ENCODE measurements around the gene RAVER1. TPM values are rescaled to one million over a fixed set of nuclear protein-coding genes. Genes with fewer than 3 reads are reported as not detected.

The RAVER1 gene
- total and polyA plus RNA-seq, 8 donors, result 3.3 to 74.7 (median 12.8) TPM

DNA sequence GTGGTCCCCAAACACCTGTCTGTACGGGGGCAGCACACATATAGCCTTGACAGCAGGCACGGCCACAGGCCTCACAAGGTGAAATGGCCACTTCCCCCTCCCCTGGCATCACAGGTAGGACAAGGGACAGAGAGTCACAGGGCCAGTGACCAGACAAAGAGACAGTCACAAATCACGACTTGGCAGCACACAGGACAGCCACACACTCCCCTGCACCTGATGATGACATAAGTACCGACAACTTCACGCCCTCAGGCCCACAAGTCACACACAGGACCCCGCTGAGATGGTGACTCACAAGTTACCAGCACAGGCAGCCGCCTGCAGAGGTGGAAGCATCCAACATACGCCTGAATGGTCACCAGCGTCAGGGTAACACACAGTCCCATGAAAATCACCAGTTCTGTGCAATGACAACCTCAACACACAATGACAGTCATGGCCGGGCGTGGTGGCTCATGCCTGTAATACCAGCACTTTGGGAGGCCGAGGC lies 30.5 kb upstream of the RAVER1 start:
- Histone ChIP-seq H3K4me1 (no peaks in the 10 kb centered on the region), H3K4me3 (no peak overlapping the region), H3K9me3 (no peaks in the 10 kb centered on the region), H3K27me3 (no peaks in the 10 kb centered on the region), H3K27ac (no peak overlapping the region), H3K36me3 (peaks cover 71 to 100% (median 100%) of the 10 kb centered on the region in 4 donors)
- WGBS, 5 donors, result 91 to 100% (median 95%) methylated on average over 2 to 12 of the region's 12 CpGs
- no peak for TF ChIP-seq POLR2AphosphoS5 (IDR thresholded peaks at IDR 0.05)
- no peak for TF ChIP-seq EP300 (IDR thresholded peaks at IDR 0.05)
- no peak for TF ChIP-seq POLR2A (IDR thresholded peaks at IDR 0.05)
- TF ChIP-seq, protein P1, sequence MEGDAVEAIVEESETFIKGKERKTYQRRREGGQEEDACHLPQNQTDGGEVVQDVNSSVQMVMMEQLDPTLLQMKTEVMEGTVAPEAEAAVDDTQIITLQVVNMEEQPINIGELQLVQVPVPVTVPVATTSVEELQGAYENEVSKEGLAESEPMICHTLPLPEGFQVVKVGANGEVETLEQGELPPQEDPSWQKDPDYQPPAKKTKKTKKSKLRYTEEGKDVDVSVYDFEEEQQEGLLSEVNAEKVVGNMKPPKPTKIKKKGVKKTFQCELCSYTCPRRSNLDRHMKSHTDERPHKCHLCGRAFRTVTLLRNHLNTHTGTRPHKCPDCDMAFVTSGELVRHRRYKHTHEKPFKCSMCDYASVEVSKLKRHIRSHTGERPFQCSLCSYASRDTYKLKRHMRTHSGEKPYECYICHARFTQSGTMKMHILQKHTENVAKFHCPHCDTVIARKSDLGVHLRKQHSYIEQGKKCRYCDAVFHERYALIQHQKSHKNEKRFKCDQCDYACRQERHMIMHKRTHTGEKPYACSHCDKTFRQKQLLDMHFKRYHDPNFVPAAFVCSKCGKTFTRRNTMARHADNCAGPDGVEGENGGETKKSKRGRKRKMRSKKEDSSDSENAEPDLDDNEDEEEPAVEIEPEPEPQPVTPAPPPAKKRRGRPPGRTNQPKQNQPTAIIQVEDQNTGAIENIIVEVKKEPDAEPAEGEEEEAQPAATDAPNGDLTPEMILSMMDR (IDR thresholded peaks at IDR 0.05), result no peak
- intact Hi-C loops (cut with DNase I; ENCODE audit: low total_unique reads), result no loop called here
- no peak for DNase-seq

DNA sequence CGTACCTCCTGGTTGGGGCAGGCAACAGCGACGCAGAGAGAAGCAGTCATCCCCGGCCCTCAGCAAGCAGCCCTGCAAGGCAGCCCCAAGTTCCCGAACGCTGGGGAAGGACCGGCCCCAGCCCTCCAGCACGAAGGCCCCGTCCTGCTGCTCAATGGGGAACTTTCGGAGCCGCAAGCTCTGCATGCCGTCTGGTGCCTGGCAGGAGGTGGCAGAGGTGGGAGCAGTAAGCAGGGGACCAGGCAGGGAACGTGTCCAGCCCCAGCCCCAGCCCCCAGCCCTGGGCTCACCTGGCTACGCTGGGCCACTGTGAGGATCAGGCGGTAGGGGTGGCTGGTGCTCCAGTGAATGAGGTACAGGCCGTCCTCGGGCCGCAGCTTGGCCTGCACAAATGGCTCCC lies 28.9 kb upstream of the RAVER1 start:
- Histone ChIP-seq H3K9me3 (no peaks in the 10 kb centered on the region), H3K27me3 (no peaks in the 10 kb centered on the region), H3K4me3 (no peak overlapping the region), H3K36me3 (peaks cover 63 to 100% (median 100%) of the 10 kb centered on the region in 4 donors), H3K4me1 (no peaks in the 10 kb centered on the region), H3K27ac (no peak overlapping the region)
- intact Hi-C loops (cut with DNase I; ENCODE audit: low total_unique reads), result no loop called here
- DNase-seq, result no peak
- 88 to 95% (median 92%) methylated on average over 7 to 18 of the region's 18 CpGs for WGBS, 5 donors
- no peak for TF ChIP-seq POLR2AphosphoS5 (IDR thresholded peaks at IDR 0.05)
- TF ChIP-seq POLR2A (IDR thresholded peaks at IDR 0.05), result no peak
- TF ChIP-seq, protein P1 (IDR thresholded peaks at IDR 0.05), result no peak
- no peak for TF ChIP-seq EP300 (IDR thresholded peaks at IDR 0.05)

DNA sequence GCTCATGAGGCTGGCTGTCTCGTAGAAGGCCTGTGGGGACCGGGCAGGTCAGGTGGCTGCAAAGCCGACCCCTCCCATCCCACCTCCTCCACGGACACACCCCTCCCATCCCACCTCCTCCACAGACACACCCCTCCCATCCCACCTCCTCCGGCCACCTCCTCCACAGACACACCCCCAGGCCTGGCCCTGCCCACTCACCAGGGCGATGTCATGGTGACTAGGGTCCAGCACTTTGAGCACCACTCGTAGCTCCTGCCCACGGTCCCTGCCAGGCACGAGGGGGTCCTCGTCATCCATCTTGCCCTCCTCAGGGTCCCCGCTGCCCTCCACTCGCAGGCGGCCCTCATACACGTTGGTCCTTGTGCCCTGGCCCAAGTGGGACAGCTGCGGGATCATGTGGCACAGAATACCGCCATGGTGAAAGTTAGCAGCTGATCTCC lies 28.3 kb upstream of the RAVER1 start:
- no peak overlapping the region for H3K4me3 ChIP-seq
- no peaks in the 10 kb centered on the region for H3K9me3 ChIP-seq
- intact Hi-C loops (cut with DNase I; ENCODE audit: low total_unique reads), result no loop called here
- DNase-seq, result no peak
- no peaks in the 10 kb centered on the region for H3K4me1 ChIP-seq
- no peaks in the 10 kb centered on the region for H3K27me3 ChIP-seq
- peaks cover 60 to 100% (median 100%) of the 10 kb centered on the region in 4 donors for H3K36me3 ChIP-seq
- TF ChIP-seq POLR2A (IDR thresholded peaks at IDR 0.05) (no peak), POLR2AphosphoS5 (IDR thresholded peaks at IDR 0.05) (no peak), EP300 (IDR thresholded peaks at IDR 0.05) (no peak)
- TF ChIP-seq, protein P1 (IDR thresholded peaks at IDR 0.05), result no peak
- WGBS, 5 donors, result 82 to 92% (median 85%) methylated on average over 14 to 16 of the region's 16 CpGs
- H3K27ac ChIP-seq, result no peak overlapping the region

DNA sequence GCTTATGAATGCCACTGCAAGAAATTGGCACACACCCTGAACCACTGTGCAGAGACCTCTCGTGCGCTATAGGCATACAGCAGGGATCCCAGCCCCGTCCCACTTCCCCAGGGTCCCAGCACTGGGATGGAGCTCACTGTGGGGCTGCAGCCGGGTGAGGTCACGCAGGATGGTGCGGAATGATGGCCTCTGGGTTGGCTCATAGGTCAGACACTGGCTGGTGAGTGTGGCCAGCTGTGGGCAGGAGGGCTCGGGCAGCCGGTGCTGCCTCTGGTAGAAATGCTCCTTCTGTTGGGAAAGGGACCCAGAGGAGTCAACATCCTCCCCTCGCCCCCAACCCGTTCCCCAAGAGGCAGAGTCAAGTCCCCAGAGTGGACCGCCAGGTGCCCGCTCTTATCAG lies 23.1 kb upstream of the RAVER1 start:
- Histone ChIP-seq H3K9me3 (no peaks in the 10 kb centered on the region), H3K4me1 (peaks cover 0 to 8% (median 4%) of the 10 kb centered on the region in 4 donors), H3K36me3 (peaks cover 55 to 100% (median 100%) of the 10 kb centered on the region in 4 donors), H3K4me3 (no peak overlapping the region), H3K27me3 (no peaks in the 10 kb centered on the region), H3K27ac (no peak overlapping the region)
- DNase-seq, result no peak
- 92 to 97% (median 96%) methylated on average over 10 to 12 of the region's 12 CpGs for WGBS, 5 donors
- TF ChIP-seq POLR2AphosphoS5 (IDR thresholded peaks at IDR 0.05) (no peak), POLR2A (IDR thresholded peaks at IDR 0.05) (no peak), EP300 (IDR thresholded peaks at IDR 0.05) (no peak)
- TF ChIP-seq, protein P1 (IDR thresholded peaks at IDR 0.05), result no peak
- intact Hi-C loops (cut with DNase I; ENCODE audit: low total_unique reads), result no loop called here

Measured in stomach (tissue), 9 donors.